GM23338 (cell line): ENCODE measurements around the gene ZNF577. TPM values are rescaled to one million over a fixed set of nuclear protein-coding genes. Genes with fewer than 3 reads are reported as not detected.
"Not testable (repeated sequence)": the region's sequence is repeated elsewhere in the genome, so short reads cannot be mapped to it uniquely, and the experiment has no call there.

ENCODE experiments used
- ATAC-seq: fragments of 200-7000 bp; cut with Tn5 transposase; 3 replicates; pipeline ENCODE4 v1.9.1; 2020
- DNase-seq: peaks from one replicate; pipeline ENCODE4 v3.0.0-alpha.2; 2015; ENCODE audit warnings: low spot score
- H2AFZ ChIP-seq: fragments of 200-600 bp; sonication (generic); 2 replicates; pipeline ENCODE4 v1.8.0; 2016; ENCODE audit warnings: antibody characterized with exemption, mild to moderate bottlenecking, moderate library complexity
- H3F3A ChIP-seq: fragments of 200-600 bp; sonication (generic); replicated peaks from 2 replicates; pipeline ENCODE4 v1.8.0; 2017; ENCODE audit warnings: antibody characterized with exemption, mixed run types, low read depth
- H3K27ac ChIP-seq: fragments of 200-600 bp; sonication (generic); 2 replicates; pipeline ENCODE4 v1.6.1; 2016; ENCODE audit warnings: low read depth
- H3K27me3 ChIP-seq: fragments of 200-600 bp; sonication (generic); 2 replicates; pipeline ENCODE4 v1.8.0; 2016; ENCODE audit warnings: mild to moderate bottlenecking, mixed run types, moderate library complexity; ENCODE audit not compliant: insufficient read depth
- H3K36me3 ChIP-seq: fragments of 200-600 bp; sonication (generic); 2 replicates; pipeline ENCODE4 v1.8.0; 2016; ENCODE audit warnings: mild to moderate bottlenecking; ENCODE audit not compliant: insufficient read depth
- H3K4me1 ChIP-seq: fragments of 200-600 bp; sonication (generic); 2 replicates; pipeline ENCODE4 v1.8.0; 2016; ENCODE audit warnings: mild to moderate bottlenecking, moderate library complexity; ENCODE audit not compliant: insufficient read depth
- H3K4me2 ChIP-seq: fragments of 200-600 bp; sonication (generic); 2 replicates; pipeline ENCODE4 v1.7.1; 2017; ENCODE audit warnings: mixed run types
- H3K4me3 ChIP-seq: fragments of 200-600 bp; sonication (generic); 2 replicates; pipeline ENCODE4 v1.6.1; 2016; ENCODE audit warnings: mixed run types
- H3K79me2 ChIP-seq: fragments of 200-600 bp; sonication (generic); replicated peaks from 2 replicates; pipeline ENCODE4 v1.8.0; 2017; ENCODE audit warnings: mild to moderate bottlenecking; ENCODE audit not compliant: insufficient read depth
- H3K9me2 ChIP-seq: fragments of 200-600 bp; sonication (generic); 2 replicates; pipeline ENCODE4 v1.8.0; 2017; ENCODE audit not compliant: insufficient read depth
- H4K20me1 ChIP-seq: fragments of 200-600 bp; sonication (generic); replicated peaks from 2 replicates; pipeline ENCODE4 v1.8.0; 2017; ENCODE audit warnings: mild to moderate bottlenecking; ENCODE audit not compliant: insufficient read depth
- H3K27ac Mint-ChIP-seq: 2 replicates; pipeline ENCODE4 v1.8.0; 2020; ENCODE audit warnings: inconsistent platforms, mild to moderate bottlenecking, moderate library complexity, mixed read lengths
- H3K27me3 Mint-ChIP-seq: 3 replicates; pipeline ENCODE4 v1.8.0; 2022; ENCODE audit warnings: low read depth, mild to moderate bottlenecking, moderate library complexity, mixed read lengths, inconsistent platforms; ENCODE audit not compliant: insufficient read depth, poor library complexity
- H3K36me3 Mint-ChIP-seq: 3 replicates; pipeline ENCODE4 v1.8.0; 2021; ENCODE audit warnings: low read depth, mild to moderate bottlenecking, inconsistent platforms, moderate library complexity, mixed read lengths
- H3K4me1 Mint-ChIP-seq: 3 replicates; pipeline ENCODE4 v1.8.0; 2020; ENCODE audit warnings: mild to moderate bottlenecking, inconsistent platforms, mixed read lengths
- H3K4me3 Mint-ChIP-seq: 3 replicates; pipeline ENCODE4 v1.8.0; 2021; ENCODE audit warnings: moderate library complexity, mild to moderate bottlenecking, inconsistent platforms, mixed read lengths
- H3K9me3 Mint-ChIP-seq: 3 replicates; pipeline ENCODE4 v1.8.0; 2020; ENCODE audit warnings: moderate library complexity, mild to moderate bottlenecking, inconsistent platforms, mixed read lengths
- CREB1 ChIP-seq: fragments of 250-450 bp; sonication (Bioruptor Pico); IDR thresholded peaks from 2 replicates; pipeline ENCODE4 v1.5.0; 2020; ENCODE audit warnings: low read depth, mild to moderate bottlenecking, moderate library complexity
- NANOG ChIP-seq: IDR thresholded peaks from 2 replicates; pipeline ENCODE4 v1.6.1; 2016; ENCODE audit warnings: antibody characterized with exemption, borderline replicate concordance
- POLR2AphosphoS5 ChIP-seq: IDR thresholded peaks from 2 replicates; pipeline ENCODE4 v1.6.1; 2016; ENCODE audit warnings: antibody characterized with exemption, low read depth
- ZNF114 ChIP-seq: fragments of 250-450 bp; sonication (Bioruptor Pico); IDR thresholded peaks from 2 replicates; pipeline ENCODE4 v1.5.0; 2020; ENCODE audit warnings: mild to moderate bottlenecking, moderate library complexity
- polyA plus RNA-seq: library from polyadenylated mRNA; unstranded; fragments of >200 nt; fragmentation: Nextera tagmentation; extraction: Ambion mirVana; gene quantifications from 2 replicates; pipeline ENCODE4 v1.2.1, GENCODE V29; 2016
- total RNA-seq: library from RNA; depleted of rRNA; stranded (reverse); fragments of >200 nt; shearing (Covaris generic); gene quantifications from 2 replicates; pipeline ENCODE4 v1.2.3, GENCODE V29; 2014
- TF ChIP-seq, protein P1 (sequence below): IDR thresholded peaks from 2 replicates; pipeline ENCODE4 v1.6.1; 2016; ENCODE audit warnings: antibody characterized with exemption
- TF ChIP-seq, protein P2 (sequence below): fragments of 250-450 bp; sonication (Bioruptor Pico); IDR thresholded peaks from 2 replicates; pipeline ENCODE4 v1.5.0; 2020; ENCODE audit warnings: mild to moderate bottlenecking, moderate library complexity

The ZNF577 gene
- total and polyA plus RNA-seq, 2 experiments from 2014 or later, result 18.3 to 37.7 TPM

DNA sequence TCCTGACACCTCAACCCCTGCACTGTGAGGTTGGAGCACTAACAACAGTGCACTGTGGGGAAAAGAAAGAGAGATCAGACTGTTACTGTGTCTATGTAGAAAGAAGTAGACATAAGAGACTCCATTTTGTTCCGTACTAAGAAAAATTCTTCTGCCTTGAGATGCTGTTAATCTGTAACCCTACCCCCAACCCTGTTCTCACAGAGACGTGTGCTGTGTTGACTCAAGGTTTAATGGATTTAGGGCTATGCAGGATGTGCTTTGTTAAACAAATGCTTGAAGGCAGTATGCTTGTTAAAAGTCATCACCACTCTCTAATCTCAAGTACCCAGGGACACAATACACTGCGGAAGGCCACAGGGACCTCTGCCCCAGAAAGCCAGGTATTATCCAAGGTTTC lies 17.9 kb upstream of the ZNF577 start:
- peaks cover 18% of the 10 kb centered on the region for H3K27me3 Mint-ChIP-seq
- H3K4me3 Mint-ChIP-seq, result peak overlapping the region; percentile 99
- peaks cover 42% of the 10 kb centered on the region for H3K79me2 ChIP-seq
- H2AFZ ChIP-seq, H3K27me3 ChIP-seq, H3K9me2 ChIP-seq, H3K36me3 ChIP-seq: not testable (repeated sequence)
- H3K4me2 ChIP-seq, result peak overlapping the region; percentile 75
- H3F3A ChIP-seq, result peaks cover 23% of the 10 kb centered on the region; the same call in 1 of the 2 replicates
- peaks cover 63% of the 10 kb centered on the region for H3K36me3 Mint-ChIP-seq
- TF ChIP-seq NANOG, result peak; percentile 73
- TF ChIP-seq, protein P1, sequence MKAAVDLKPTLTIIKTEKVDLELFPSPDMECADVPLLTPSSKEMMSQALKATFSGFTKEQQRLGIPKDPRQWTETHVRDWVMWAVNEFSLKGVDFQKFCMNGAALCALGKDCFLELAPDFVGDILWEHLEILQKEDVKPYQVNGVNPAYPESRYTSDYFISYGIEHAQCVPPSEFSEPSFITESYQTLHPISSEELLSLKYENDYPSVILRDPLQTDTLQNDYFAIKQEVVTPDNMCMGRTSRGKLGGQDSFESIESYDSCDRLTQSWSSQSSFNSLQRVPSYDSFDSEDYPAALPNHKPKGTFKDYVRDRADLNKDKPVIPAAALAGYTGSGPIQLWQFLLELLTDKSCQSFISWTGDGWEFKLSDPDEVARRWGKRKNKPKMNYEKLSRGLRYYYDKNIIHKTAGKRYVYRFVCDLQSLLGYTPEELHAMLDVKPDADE, result peak; percentile 59; the same call in 1 of the 2 replicates
- peak; percentile 62 for TF ChIP-seq POLR2AphosphoS5
- peak; percentile 47; the same call in 1 of the 2 replicates for TF ChIP-seq CREB1 (CRISPR knock-in tag)
- H3K9me3 Mint-ChIP-seq, result peaks cover 59% of the 10 kb centered on the region
- DNase-seq, result peak; percentile 65
- peak overlapping the region; percentile 100 for H3K27ac ChIP-seq
- peaks cover 55% of the 10 kb centered on the region for H3K4me1 Mint-ChIP-seq
- H3K4me1 ChIP-seq, result peaks cover 28% of the 10 kb centered on the region
- H3K27ac Mint-ChIP-seq, result peak overlapping the region; percentile 99
- peaks cover 11% of the 10 kb centered on the region for H4K20me1 ChIP-seq
- peak; percentile 4; the same call in 2 of the 3 replicates for ATAC-seq
- H3K4me3 ChIP-seq, result peak overlapping the region; percentile 86

DNA sequence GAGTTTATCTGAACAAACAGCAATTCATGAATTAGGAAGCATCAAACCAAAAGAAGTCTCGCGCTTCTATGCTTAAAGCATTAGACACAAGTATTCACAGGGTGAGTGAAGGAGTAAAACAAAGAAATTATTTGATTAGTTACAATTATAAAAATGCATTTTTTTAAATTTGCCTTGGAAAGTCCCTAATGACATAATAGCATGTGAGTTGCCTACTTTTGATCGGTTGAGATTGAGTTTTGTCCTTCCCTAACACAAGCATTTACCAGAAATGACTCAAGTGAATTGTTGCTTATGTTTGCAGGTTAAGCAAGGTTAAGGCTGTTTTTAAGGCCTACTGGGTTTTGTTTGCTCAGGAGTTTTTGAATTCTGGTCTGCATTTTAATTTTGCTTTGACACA lies 17.5 kb upstream of the ZNF577 start:
- Histone ChIP-seq H4K20me1 (peaks cover 15% of the 10 kb centered on the region), H2AFZ (no peak overlapping the region), H3K79me2 (peaks cover 46% of the 10 kb centered on the region), H3K36me3 (peaks cover 8% of the 10 kb centered on the region), H3F3A (peaks cover 21% of the 10 kb centered on the region; the same call in 1 of the 2 replicates), H3K4me2 (peak overlapping the region; percentile 75), H3K27me3 (no peaks in the 10 kb centered on the region), H3K4me3 (peak overlapping the region; percentile 86), H3K4me1 (peaks cover 26% of the 10 kb centered on the region), H3K9me2 (peaks cover 6% of the 10 kb centered on the region; the same call in 1 of the 2 replicates), H3K27ac (peak overlapping the region; percentile 100)
- Mint-ChIP-seq H3K9me3 (peaks cover 59% of the 10 kb centered on the region), H3K4me3 (peak overlapping the region; percentile 99), H3K4me1 (peaks cover 52% of the 10 kb centered on the region), H3K27ac (peak overlapping the region; percentile 99), H3K27me3 (peaks cover 22% of the 10 kb centered on the region), H3K36me3 (peaks cover 63% of the 10 kb centered on the region)
- TF ChIP-seq, protein P1, result no peak
- TF ChIP-seq ZNF114 (CRISPR knock-in tag), result no peak
- TF ChIP-seq, protein P2, sequence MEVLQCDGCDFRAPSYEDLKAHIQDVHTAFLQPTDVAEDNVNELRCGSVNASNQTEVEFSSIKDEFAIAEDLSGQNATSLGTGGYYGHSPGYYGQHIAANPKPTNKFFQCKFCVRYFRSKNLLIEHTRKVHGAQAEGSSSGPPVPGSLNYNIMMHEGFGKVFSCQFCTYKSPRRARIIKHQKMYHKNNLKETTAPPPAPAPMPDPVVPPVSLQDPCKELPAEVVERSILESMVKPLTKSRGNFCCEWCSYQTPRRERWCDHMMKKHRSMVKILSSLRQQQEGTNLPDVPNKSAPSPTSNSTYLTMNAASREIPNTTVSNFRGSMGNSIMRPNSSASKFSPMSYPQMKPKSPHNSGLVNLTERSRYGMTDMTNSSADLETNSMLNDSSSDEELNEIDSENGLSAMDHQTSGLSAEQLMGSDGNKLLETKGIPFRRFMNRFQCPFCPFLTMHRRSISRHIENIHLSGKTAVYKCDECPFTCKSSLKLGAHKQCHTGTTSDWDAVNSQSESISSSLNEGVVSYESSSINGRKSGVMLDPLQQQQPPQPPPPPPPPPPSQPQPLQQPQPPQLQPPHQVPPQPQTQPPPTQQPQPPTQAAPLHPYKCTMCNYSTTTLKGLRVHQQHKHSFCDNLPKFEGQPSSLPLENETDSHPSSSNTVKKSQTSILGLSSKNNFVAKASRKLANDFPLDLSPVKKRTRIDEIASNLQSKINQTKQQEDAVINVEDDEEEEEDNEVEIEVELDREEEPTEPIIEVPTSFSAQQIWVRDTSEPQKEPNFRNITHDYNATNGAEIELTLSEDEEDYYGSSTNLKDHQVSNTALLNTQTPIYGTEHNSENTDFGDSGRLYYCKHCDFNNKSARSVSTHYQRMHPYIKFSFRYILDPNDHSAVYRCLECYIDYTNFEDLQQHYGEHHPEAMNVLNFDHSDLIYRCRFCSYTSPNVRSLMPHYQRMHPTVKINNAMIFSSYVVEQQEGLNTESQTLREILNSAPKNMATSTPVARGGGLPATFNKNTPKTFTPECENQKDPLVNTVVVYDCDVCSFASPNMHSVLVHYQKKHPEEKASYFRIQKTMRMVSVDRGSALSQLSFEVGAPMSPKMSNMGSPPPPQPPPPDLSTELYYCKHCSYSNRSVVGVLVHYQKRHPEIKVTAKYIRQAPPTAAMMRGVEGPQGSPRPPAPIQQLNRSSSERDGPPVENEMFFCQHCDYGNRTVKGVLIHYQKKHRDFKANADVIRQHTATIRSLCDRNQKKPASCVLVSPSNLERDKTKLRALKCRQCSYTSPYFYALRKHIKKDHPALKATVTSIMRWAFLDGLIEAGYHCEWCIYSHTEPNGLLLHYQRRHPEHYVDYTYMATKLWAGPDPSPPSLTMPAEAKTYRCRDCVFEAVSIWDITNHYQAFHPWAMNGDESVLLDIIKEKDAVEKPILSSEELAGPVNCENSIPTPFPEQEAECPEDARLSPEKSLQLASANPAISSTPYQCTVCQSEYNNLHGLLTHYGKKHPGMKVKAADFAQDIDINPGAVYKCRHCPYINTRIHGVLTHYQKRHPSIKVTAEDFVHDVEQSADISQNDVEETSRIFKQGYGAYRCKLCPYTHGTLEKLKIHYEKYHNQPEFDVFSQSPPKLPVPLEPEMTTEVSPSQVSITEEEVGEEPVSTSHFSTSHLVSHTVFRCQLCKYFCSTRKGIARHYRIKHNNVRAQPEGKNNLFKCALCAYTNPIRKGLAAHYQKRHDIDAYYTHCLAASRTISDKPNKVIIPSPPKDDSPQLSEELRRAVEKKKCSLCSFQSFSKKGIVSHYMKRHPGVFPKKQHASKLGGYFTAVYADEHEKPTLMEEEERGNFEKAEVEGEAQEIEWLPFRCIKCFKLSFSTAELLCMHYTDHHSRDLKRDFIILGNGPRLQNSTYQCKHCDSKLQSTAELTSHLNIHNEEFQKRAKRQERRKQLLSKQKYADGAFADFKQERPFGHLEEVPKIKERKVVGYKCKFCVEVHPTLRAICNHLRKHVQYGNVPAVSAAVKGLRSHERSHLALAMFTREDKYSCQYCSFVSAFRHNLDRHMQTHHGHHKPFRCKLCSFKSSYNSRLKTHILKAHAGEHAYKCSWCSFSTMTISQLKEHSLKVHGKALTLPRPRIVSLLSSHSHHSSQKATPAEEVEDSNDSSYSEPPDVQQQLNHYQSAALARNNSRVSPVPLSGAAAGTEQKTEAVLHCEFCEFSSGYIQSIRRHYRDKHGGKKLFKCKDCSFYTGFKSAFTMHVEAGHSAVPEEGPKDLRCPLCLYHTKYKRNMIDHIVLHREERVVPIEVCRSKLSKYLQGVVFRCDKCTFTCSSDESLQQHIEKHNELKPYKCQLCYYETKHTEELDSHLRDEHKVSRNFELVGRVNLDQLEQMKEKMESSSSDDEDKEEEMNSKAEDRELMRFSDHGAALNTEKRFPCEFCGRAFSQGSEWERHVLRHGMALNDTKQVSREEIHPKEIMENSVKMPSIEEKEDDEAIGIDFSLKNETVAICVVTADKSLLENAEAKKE, result no peak
- no peak for ATAC-seq
- DNase-seq, result no peak
